IPS DF 4.7 (cell line): ENCODE data around the gene LMF1.
"Not testable (repeated sequence)": the region's sequence is repeated elsewhere in the genome, so short reads cannot be mapped to it uniquely, and the experiment has no call there.

Experiments
- DNase-seq: peaks from one replicate; pipeline ENCODE4 v3.0.0-alpha.2; 2013; ENCODE audit warnings: low spot score; ENCODE audit errors: extremely low read depth

LMF1 gene

DNA sequence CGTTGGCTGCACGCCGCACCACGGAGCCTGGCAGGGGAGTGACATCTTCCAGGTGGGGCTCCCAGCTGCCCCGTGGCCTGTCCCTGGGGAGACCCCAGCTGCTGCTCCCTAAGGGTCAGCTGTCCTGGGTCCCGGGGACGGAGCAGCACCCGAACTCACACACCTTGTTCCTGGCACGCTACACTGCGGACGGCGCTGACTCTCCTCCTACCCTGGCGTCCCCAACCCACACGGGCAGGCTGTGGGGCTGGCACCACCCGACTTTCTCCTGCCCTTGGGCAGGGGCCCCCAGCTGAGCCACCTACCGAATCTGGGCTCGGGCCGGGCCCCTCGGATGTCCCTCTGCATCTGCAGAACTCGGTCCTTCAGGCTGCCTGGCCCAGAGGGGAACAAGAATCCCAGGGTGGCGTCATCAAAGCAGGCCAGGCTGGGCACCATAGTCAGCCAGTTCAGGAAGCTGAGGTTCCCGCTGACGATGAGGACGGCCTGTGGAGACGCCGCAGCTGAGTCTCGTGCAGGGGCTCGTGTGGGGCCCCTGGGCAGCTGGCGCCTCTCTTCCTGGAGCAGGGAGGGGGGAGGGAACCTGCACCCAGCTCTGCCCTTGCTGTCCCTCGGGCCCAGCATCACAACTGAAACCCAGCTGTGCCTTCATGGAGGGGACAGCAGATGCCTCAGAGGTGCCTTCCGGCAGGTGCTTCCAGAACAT lies 99.8 kb downstream of the LMF1 start:
- no peak for DNase-seq

- DNase-seq: no peak
Measured at GRCh38 chr16:869823-870641, 100.8 kb downstream of the LMF1 start.

DNA sequence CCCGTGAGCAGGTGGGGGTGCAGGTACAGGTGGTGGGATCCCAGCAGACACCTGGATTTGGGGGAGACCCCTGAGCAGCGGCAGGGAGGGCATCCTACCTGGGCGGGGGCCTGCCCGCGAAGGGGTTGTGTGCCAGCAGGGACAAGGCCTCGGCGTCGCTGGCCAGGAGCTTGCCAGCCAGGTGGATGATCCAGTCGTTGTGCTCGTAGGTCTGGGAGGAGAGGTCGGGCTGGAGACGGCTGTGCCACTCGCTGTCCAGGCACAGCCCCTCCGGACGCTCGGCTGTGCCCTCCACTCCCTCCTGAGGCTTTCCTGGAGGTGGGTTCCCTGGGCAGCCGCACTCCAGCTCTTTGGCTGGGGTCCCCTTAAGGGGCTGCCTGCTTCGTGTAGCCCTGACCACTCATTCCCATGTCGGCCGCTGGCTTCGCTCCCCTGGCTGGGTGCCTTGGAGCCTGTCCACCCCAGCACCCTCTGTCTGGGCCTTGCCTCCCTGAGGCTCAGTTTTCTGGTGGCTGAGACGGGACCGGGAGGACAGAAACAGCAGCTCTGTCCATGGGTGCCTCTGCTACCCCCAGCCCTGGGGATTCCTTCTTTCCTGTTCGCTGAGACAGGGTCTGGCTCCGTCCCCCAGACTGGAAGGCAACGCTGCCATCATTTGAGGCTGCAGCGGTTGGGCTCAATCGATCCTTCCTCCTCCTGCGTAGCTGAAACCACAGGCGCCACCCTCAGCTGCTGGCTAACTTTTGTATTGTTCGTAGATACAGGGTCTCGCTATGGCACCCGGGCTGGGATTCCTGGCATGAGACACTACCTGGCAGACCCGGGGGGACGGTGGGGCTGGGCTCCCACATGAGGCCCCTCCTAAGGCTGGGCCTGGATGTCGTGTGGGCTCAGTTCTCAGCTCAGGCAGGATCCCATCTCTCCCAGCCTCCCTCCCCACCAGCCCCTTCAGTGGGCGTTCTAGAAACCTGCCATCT lies 101.7 kb downstream of the LMF1 start:
- no peak for DNase-seq

GRCh38 chr16:868386-868755 lies 102.4 kb downstream of the LMF1 start:
- DNase-seq: no peak

GRCh38 chr16:867421-868385 lies 103.1 kb downstream of the LMF1 start:
- no peak for DNase-seq

DNA sequence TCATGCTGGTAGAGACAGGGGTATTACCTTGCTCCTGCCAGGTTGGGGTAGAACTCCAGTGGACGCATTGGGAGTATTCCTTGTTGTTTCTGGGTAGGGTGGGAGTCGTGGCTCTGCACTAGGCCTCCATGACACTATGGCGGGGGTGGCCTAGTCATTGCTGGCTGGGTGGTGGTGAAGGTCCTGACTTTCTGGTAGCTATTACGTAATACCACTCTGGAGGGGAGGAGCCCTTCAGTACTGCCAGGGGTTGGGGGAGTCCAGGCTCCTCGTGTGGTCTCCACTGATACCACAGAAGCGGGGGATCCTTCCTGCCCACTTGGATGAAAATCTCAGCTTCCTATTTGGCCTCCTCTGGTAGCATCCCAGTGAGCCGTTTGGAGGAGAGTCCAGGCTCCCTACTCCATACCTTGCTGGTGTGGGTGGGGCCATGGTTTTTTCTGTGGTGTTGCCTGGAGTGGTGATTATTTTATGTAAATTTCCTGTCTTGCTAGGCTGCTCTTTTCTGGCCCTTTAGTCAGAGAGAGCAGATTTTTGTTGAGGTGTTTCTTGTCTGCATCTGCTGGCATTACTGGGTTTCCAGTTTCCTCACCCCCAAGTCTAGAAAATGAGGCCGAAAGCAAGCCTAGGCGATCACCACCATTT lies 104.4 kb downstream of the LMF1 start:
- no peak for DNase-seq

DNA sequence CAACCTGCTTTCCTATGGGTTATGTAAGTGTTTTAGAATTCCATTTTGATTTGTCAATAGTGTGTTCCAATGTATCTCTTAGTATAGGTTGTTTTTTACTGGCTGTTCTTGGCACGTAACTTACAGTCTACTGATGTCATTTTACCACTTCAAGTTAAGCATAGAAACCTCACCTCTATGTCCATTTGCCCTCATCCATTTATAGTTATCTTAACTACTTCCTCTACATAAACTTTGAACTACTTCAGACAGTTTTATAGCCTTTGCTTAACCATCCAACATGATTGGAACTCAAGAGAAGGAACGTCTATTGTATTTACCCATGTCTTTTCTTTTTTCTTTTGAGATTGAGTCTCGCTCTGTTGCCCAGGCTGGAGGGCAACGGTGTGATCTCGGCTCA lies 105.8 kb downstream of the LMF1 start:
- no peak for DNase-seq

DNA sequence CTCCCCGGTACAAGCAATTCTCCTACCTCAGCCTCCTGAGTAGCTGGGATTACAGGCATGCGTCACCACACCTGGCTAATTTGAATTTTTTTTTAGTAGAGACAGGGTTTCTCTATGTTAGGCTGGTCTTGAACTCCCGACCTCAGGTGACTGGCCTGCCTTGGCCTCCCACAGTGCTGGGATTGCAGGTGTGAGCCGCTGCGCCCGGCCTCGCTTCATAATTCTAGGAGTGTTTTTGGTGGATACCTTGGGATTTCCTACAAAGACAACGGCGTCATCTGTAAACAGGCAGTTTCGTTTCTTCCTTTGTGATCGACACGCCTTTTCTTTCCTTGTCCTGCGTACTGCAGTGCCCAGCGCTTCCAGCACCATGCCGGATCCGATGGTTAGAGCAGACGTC lies 109.3 kb downstream of the LMF1 start:
- no peak for DNase-seq

DNA sequence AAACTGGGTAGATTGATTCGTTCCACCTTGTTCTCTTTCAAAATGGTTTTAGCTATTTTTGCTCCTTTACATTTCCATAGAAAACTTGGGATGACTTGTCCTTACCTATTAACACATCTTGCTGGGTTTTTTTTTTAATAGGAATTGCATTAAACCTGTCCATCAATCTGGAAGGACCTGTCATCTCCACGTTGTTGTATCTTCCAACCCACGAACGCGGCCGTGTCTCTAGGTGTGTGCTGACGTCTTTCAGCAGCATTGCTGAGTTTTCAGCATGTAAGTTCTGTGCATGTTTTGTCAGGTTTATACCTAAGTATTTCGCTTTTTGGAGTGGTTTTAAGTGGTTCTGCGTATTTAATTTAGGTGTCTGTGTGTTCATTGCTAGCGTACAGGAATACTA lies 109.9 kb downstream of the LMF1 start:
- no peak for DNase-seq

DNA sequence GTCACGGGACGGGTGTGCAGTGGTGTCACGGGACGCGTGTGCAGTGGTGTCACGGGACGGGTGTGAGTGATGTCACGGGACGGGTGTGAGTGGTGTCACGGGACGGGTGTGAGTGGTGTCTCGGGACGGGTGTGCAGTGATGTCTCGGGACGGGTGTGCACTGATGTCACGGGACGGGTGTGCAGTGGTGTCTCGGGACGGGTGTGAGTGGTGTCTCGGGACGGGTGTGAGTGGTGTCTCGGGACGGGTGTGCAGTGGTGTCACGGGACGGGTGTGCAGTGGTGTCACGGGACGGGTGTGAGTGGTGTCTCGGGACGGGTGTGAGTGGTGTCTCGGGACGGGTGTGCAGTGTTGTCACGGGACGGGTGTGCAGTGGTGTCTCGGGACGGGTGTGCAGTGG lies 111.8 kb downstream of the LMF1 start:
- not testable (repeated sequence) for DNase-seq

- not testable (repeated sequence) for DNase-seq
Measured at GRCh38 chr16:858441-858840, 112.3 kb downstream of the LMF1 start.

DNA sequence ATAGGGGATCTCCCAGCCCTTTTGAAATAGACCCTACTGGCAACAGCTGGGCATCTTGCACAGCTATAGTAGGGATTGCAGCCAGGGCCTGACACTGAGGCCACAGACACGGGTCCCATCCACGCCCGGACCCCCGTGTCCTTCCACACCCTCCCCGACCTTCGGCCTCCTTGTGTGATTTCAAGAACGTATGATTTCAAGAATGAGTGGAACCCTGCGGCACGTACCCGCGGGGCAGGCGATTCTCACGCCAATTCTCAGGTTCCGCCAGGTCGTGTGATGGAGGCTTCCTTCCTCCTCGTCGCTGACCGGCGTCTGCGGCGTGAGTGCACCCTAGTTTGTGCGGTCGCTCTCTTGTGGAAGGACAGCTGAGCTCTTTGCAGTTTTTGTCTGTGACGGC lies 114.0 kb downstream of the LMF1 start:
- DNase-seq: no peak

DNA sequence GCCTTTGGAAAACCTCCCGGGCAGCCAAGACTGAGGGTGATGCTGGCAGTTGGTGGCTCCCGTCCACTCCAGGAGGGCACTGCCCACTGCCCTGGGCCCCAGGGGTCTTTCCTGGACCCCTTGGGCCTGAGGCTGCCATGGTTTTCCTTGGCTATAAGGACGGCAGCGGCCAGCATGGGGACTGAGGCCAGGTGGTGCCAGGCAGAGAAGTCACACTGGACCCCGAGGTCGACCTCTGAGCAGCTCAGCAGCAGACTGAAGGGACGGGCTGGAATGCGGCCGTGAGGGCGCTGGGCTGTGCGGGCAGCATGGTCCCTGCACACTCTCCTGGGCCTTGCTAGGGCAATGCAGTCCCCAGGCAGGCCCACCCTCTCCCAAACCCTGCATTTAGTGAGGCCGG lies 114.7 kb downstream of the LMF1 start:
- DNase-seq: no peak

DNA sequence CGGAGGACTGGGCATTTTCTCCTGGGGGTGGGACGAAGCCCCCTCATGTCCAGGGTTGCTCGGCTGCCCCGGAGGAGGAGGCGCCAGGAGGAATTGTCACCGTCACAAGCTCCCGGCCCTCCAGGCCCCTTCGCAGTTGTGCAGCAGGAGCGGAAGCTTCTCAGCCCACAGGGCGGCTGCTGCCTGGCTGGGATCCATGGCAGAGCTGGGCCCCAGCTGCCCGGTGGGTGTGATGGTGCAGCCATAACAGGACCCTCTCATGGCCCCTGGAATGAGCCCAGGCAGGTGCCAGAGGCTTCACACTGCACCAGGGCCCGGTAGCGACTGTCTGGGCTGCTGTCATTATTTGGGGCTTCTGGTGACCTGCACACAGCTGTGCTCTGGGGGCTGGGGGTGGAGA lies 115.3 kb downstream of the LMF1 start:
- no peak for DNase-seq

GRCh38 chr16:854808-855410 lies 115.9 kb downstream of the LMF1 start:
- DNase-seq: no peak

GRCh38 chr16:853981-854807 lies 116.6 kb downstream of the LMF1 start:
- DNase-seq: no peak

DNA sequence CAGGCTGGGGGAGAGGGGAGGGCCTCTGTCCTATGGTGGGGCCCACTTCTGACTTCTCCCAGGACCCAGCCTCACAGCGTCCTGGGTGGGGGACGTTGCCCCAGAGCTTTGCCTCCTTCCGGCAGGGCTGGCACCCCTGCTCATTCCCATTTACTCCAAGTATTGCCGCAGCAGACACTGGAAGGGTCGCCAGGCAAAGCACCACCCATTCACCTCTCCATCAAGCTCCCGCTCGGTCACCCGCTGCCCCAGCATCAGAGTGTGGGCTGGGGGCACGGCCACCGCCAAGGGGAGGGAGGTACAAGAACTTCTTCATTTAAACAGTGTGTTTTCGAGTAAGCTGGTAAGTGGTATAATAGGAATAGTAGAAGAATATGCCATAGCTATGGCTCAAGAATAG lies 117.5 kb downstream of the LMF1 start:
- no peak for DNase-seq

DNA sequence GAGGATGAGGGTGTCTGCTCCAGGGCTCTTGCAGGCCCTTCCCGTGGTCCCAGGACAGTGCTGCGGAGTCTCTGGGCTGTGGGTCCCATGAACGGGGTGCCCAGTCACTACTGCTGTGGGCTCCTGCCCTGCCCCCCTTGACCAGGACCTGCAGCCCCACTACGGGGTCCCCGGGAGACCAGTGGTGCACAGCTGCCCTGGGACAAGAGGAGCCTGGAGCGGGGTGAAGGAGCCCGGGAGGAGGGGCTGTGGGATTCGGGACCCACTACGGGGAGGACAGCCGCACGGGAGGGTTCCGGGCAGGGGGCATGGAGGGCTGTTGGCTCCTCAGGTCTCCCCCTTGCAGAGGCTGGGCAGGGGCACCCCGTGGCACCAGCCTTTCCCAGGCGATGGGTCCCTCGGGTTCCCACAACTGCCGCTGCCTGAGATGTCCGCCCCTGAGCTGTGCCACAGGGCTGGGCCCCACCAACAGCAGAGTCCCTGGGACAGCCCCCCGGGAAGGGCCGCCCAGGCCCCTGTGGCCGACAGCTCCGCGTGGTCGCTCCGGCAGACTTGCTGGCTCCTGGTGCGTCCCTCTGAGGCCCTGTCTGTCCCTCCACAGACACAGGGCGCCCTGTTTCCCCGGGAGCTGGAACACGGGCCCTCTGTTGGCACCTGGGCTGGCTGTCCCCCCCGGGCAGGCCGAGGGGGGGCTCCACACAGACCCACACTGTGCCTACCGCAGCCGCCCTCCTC lies 118.2 kb downstream of the LMF1 start:
- no peak for DNase-seq
